GM21723 (cell line): Measurements from ENCODE around the gene GPR4.
"Not testable (repeated sequence)": the region's sequence is repeated elsewhere in the genome, so short reads cannot be mapped to it uniquely, and the experiment has no call there.

Experiments
- ATAC-seq: cut with Tn5 transposase; IDR thresholded peaks from one replicate; pipeline ENCODE4 v1.9.1; 2021; ENCODE audit warnings: mild to moderate bottlenecking, moderate library complexity; ENCODE audit not compliant: unreplicated experiment

Gene GPR4

DNA sequence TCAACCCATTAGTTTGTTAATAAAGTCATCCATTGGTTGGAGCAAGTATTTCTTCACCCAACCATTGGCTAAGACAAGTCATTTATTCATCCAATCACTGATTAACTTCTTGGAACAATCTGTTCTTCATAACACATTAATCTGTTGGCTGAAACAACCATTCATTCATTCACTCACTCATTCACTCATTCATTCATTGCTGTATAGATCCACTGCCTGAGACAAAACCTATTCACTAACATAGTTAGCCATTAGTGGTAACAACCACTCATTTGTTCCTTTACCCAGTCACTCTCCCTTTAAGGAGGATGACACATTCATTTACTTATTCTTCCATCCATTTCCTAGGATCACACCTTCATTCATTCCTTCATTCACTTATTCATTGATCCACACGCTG is 22.0 kb upstream of the GPR4 start:
- no peak for ATAC-seq

- no peak for ATAC-seq
Observed at GRCh38 chr19:45621976-45622503, 20.0 kb upstream of the GPR4 start.

GRCh38 chr19:45621389-45621788 is 19.4 kb upstream of the GPR4 start:
- no peak for ATAC-seq

DNA sequence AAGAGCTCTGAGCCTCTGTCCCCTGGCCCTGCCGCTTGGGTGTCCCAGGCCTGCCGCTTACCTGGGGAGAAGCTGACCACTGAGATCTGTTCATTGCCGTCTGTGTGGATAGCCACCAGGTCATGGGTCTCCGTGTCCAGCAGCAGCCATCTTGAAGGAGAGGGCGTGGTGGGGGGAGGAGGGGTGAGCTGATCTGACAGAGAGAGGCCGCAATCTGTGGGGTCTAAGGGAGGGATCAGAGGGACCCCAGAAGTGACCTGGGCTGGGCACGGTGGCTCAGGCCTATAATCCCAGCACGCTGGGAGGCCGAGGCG is 14.6 kb upstream of the GPR4 start:
- no peak for ATAC-seq

DNA sequence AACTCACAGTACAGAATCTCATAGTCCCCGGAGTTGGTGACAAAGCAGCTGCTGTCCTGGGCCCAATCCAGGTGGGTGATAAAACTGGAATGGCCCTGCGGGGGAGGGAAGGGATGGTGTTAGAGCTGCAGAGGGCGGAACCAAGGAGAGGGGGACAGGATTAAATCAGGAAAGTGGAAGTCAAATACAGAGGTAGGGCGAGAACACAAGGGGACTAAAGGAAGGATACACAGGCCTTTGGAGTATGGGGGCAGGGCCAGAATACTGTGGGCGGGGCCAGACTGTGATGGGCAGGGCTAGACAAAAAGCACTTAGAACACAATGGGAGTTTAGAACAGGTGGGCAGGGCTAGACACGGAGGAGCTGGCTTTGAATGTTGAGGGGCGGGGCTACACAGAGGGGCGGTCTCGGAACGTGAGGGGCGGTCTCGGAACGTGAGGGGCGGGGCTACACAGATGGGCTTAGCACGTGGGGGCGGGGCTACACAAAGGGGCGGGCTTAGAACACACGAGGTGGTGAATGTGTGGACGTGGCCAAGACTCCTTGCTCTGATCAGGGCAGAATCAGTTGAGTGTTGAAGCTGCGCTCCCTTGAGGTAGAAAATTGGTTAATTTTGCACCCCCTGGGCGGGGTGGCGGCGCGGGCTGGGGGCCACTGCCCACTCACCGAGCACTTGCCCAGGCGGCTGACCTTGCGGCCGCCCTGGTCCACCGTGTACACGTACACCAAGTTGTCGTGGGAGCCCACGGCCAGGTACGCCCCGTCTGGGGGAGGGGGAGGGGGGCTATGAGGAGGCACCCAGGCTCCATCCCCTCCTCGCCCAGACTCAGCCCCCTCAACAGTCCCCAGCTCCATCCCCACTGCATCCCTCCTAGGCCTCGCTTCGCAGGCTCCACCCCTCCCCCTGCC is 14.0 kb upstream of the GPR4 start:
- no peak for ATAC-seq

GRCh38 chr19:45615056-45615455 is 13.0 kb upstream of the GPR4 start:
- ATAC-seq: not testable (repeated sequence)

GRCh38 chr19:45613926-45614725 is 12.1 kb upstream of the GPR4 start:
- peak; percentile 57 for ATAC-seq

DNA sequence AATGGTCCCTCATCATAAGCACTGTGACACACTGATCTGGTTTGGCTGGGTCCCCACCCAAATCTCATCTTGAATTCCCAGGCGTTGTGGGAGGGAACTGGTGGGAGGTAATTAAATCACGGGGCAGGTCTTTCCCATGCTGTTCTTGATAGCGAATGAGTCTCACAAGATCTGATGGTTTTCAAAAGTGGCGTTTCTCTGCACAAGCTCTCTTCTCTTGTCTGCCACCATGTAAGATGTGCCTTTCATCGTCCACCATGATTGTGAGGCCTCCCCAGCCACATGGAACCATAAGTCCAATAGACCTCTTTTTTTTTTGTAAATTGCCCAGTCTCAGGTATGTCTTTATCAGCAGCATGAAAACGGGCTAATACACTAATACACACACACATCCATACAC is 6.9 kb upstream of the GPR4 start:
- ATAC-seq: no peak

GRCh38 chr19:45607071-45608029 is 5.3 kb upstream of the GPR4 start:
- no peak for ATAC-seq

DNA sequence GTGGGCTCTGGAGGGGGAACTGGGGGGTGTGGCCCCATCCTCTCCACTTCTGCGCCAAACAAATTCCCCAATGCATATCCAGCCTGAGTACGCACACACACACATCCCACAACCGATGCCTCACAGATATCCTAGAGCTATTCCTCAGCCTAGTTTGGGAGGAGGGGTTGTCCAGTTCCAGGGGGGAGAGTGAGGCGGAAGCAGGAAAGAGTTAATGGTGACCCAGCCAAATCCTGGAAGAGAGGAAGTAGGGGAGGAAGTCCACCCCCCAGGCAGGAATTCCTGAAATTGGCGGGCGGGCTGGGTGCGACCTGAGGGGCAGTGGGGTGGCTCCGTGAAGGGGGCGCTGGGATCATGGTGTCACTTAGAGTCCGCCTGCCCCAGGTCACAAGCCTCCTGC is 897 bp downstream of the GPR4 start:
- ATAC-seq: no peak

- ATAC-seq: no peak
Observed at GRCh38 chr19:45600340-45600885, 1.6 kb downstream of the GPR4 start.

DNA sequence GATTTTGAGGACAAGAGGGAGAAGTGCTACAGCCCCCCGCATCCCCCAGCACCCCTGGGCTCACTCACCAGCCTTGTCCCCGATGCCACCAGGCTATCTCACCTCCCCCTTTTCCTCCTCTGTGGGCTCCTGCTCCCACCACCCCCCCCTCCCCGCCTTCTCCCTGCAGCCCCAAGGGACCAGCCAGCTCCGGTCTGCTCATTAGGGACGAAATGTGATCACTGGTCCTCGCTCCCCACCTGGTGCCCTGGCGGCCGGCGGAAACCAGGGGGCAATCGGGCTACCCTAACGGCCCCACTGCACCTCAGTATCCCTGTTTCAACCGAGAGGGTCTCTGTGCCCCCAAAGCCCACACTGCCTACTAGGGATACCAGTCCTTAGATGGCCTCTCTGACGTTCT is 2.7 kb downstream of the GPR4 start:
- no peak for ATAC-seq

GRCh38 chr19:45598267-45599001 is 3.6 kb downstream of the GPR4 start:
- no peak for ATAC-seq

- no peak for ATAC-seq
Observed at GRCh38 chr19:45597425-45598111, 4.4 kb downstream of the GPR4 start.

GRCh38 chr19:45595814-45596213 is 6.2 kb downstream of the GPR4 start:
- ATAC-seq: no peak

- no peak for ATAC-seq
Observed at GRCh38 chr19:45593520-45593919, 8.5 kb downstream of the GPR4 start.

GRCh38 chr19:45592366-45592765 is 9.6 kb downstream of the GPR4 start:
- no peak for ATAC-seq

DNA sequence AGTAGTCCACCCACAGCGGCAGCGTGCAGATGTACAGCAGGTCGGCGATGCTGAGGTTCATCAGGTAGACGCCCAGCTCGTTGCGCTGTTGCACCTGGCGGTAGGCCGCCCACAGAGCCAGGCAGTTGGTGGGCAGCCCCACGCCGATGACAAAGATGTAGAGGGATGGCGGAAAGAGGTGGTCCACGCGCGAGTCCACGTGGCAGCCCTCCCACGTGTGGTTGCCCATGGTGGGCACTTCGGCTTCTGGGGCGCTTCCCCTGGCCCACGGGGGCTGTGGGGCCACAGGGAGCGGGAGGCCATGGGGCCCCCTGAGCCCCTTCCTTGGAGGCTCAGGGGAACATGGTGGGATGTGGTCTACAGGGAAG is 10.4 kb downstream of the GPR4 start:
- ATAC-seq: no peak

DNA sequence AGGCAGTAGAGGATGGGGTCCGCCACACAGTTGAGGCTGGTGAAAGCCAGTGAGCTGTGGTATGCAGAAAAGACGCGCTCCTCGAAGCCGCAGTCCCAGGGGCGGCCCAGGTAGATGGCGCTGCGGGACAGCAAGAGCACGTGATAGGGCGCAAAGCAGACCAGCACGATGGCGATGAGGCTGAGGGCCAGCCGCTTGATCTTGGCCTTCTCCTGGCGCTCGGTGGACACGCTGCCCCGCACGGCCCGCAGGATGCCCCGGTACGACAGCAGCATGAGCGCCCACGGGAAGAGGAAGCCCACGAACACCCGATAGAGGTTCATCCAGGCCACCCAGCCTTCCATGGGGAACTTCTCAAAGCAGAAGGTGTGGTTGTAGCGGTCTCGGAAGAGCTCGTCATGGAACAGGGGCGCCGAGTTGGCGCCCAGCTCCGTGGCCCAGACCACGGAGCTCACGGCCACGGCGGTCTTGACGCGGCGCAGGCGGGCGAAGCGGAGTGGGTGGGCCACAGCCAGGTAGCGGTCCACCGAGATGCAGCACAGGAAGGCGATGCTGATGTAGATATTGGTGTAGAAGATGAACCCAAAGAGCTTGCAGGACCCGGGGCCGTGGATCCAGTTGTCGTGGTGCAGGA is 10.9 kb downstream of the GPR4 start:
- no peak for ATAC-seq
